H9 (cell line): ENCODE measurements around the gene KLK3. TPM values are rescaled to one million over a fixed set of nuclear protein-coding genes. Genes with fewer than 3 reads are reported as not detected.

Experiments
- DNase-seq: peaks from one replicate; pipeline ENCODE4 v3.0.0-alpha.2; 2017
- H2AFZ ChIP-seq: one replicate; pipeline ENCODE4 v1.6.1; 2013; ENCODE audit warnings: mild to moderate bottlenecking, low read length, control low read depth, moderate library complexity
- H2AK5ac ChIP-seq: 2 replicates; pipeline ENCODE4 v1.6.1; 2013; ENCODE audit warnings: low read length, control low read depth, mixed read lengths; ENCODE audit not compliant: insufficient read length
- H2BK120ac ChIP-seq: one replicate; pipeline ENCODE4 v1.6.1; 2013; ENCODE audit warnings: low read depth, mild to moderate bottlenecking, low read length, control low read depth, inconsistent platforms; ENCODE audit not compliant: poor library complexity, severe bottlenecking
- H2BK12ac ChIP-seq: 2 replicates; pipeline ENCODE4 v1.6.1; 2013; ENCODE audit warnings: low read length, control low read depth, mixed read lengths, low read depth; ENCODE audit not compliant: insufficient read length
- H2BK15ac ChIP-seq: 2 replicates; pipeline ENCODE4 v1.6.1; 2013; ENCODE audit warnings: low read depth, low read length, control low read depth
- H2BK20ac ChIP-seq: one replicate; pipeline ENCODE4 v1.6.1; 2013; ENCODE audit warnings: low read depth, mild to moderate bottlenecking, low read length, control low read depth, inconsistent platforms; ENCODE audit not compliant: poor library complexity, severe bottlenecking
- H2BK5ac ChIP-seq: 2 replicates; pipeline ENCODE4 v1.6.1; 2013; ENCODE audit warnings: low read length, control low read depth, mixed read lengths; ENCODE audit not compliant: insufficient read length
- H3K14ac ChIP-seq: 2 replicates; pipeline ENCODE4 v1.6.1; 2013; ENCODE audit warnings: low read length, control low read depth; ENCODE audit not compliant: insufficient read depth
- H3K18ac ChIP-seq: 2 replicates; pipeline ENCODE4 v1.6.1; 2013; ENCODE audit warnings: low read depth, mild to moderate bottlenecking, mixed read lengths, low read length, control low read depth; ENCODE audit not compliant: insufficient read length
- H3K23ac ChIP-seq: 2 replicates; pipeline ENCODE4 v1.6.1; 2013; ENCODE audit warnings: low read length, control low read depth, mixed read lengths, low read depth; ENCODE audit not compliant: insufficient read length
- H3K23me2 ChIP-seq: 2 replicates; pipeline ENCODE4 v1.6.1; 2013; ENCODE audit warnings: low read depth, mild to moderate bottlenecking, mixed read lengths, low read length, control low read depth; ENCODE audit not compliant: insufficient read length, poor library complexity, severe bottlenecking
- H3K27ac ChIP-seq: 2 replicates; pipeline ENCODE4 v1.5.1; 2013; ENCODE audit warnings: low read length, control low read depth, mixed read lengths, low read depth; ENCODE audit not compliant: insufficient read length
- H3K27me3 ChIP-seq: 2 replicates; pipeline ENCODE4 v1.6.1; 2013; ENCODE audit warnings: low read length, control low read depth, inconsistent platforms; ENCODE audit not compliant: insufficient read depth
- H3K4ac ChIP-seq: 2 replicates; pipeline ENCODE4 v1.6.1; 2013; ENCODE audit warnings: low read depth, mild to moderate bottlenecking, control low read depth, inconsistent platforms, low read length, moderate library complexity
- H3K4me1 ChIP-seq: 2 replicates; pipeline ENCODE4 v1.6.1; 2013; ENCODE audit warnings: low read length, control low read depth, inconsistent platforms; ENCODE audit not compliant: insufficient read depth
- H3K4me2 ChIP-seq: 2 replicates; pipeline ENCODE4 v1.6.1; 2013; ENCODE audit warnings: low read length, control low read depth, mixed read lengths; ENCODE audit not compliant: insufficient read length, insufficient read depth
- H3K56ac ChIP-seq: 2 replicates; pipeline ENCODE4 v1.6.1; 2013; ENCODE audit warnings: low read depth, mild to moderate bottlenecking, mixed read lengths, low read length, control low read depth; ENCODE audit not compliant: insufficient read length
- H3K79me1 ChIP-seq: 2 replicates; pipeline ENCODE4 v1.6.1; 2013; ENCODE audit warnings: low read depth, mild to moderate bottlenecking, moderate library complexity, low read length, control low read depth, inconsistent platforms; ENCODE audit not compliant: insufficient read depth, poor library complexity, severe bottlenecking
- H3K79me2 ChIP-seq: 2 replicates; pipeline ENCODE4 v1.6.1; 2013; ENCODE audit warnings: low read length, control low read depth, inconsistent platforms; ENCODE audit not compliant: insufficient read depth
- H3K9ac ChIP-seq: 2 replicates; pipeline ENCODE4 v1.6.1; 2013; ENCODE audit warnings: low read length, control low read depth, mixed read lengths; ENCODE audit not compliant: insufficient read length; ENCODE audit errors: extremely low read depth
- H3K9me3 ChIP-seq: one replicate; pipeline ENCODE4 v1.6.1; 2013; ENCODE audit warnings: low read depth, low read length, inconsistent platforms; ENCODE audit not compliant: control insufficient read depth
- H3T11ph ChIP-seq: one replicate; pipeline ENCODE4 v1.6.1; 2013; ENCODE audit warnings: mild to moderate bottlenecking, low read length, control low read depth, inconsistent platforms
- H4K20me1 ChIP-seq: one replicate; pipeline ENCODE4 v1.6.1; 2013; ENCODE audit not compliant: control insufficient read depth, insufficient read length, insufficient read depth
- H4K5ac ChIP-seq: 2 replicates; pipeline ENCODE4 v1.6.1; 2013; ENCODE audit warnings: low read depth, mild to moderate bottlenecking, mixed read lengths, low read length, control low read depth; ENCODE audit not compliant: insufficient read length
- H4K8ac ChIP-seq: replicated peaks from 2 replicates; pipeline ENCODE4 v1.6.1; 2013; ENCODE audit warnings: low read length, control low read depth, mixed read lengths, low read depth; ENCODE audit not compliant: insufficient read length
- H4K91ac ChIP-seq: 2 replicates; pipeline ENCODE4 v1.6.1; 2013; ENCODE audit warnings: low read depth, mild to moderate bottlenecking, moderate library complexity, mixed read lengths, low read length, control low read depth; ENCODE audit not compliant: insufficient read length
- H3K27ac Mint-ChIP-seq, 3 experiments: 2 replicates in 2 of 3; 3 replicates in 1 of 3; pipeline ENCODE4 v1.8.0; 2020 to 2021; ENCODE audit warnings: mixed read lengths in 3 of 3, mild to moderate bottlenecking in 1 of 3, moderate library complexity in 1 of 3
- H3K27me3 Mint-ChIP-seq: 2 replicates; pipeline ENCODE4 v1.8.0; 2021; ENCODE audit warnings: low read depth, mild to moderate bottlenecking, moderate library complexity, mixed read lengths
- H3K36me3 Mint-ChIP-seq, 3 experiments: 2 replicates in 2 of 3; 3 replicates in 1 of 3; pipeline ENCODE4 v1.8.0; 2020 to 2021; ENCODE audit warnings: low read depth in 3 of 3, mixed read lengths in 3 of 3; ENCODE audit not compliant: insufficient read depth in 1 of 3
- H3K4me1 Mint-ChIP-seq, 2 experiments: 2 replicates each; pipeline ENCODE4 v1.8.0; 2020; ENCODE audit warnings: mixed read lengths in 2 of 2
- H3K4me3 Mint-ChIP-seq, 2 experiments: 2 replicates in 1 of 2; 3 replicates in 1 of 2; pipeline ENCODE4 v1.8.0; 2020 to 2021; ENCODE audit warnings: mild to moderate bottlenecking in 2 of 2, mixed read lengths in 2 of 2, moderate library complexity in 1 of 2
- H3K9me3 Mint-ChIP-seq, 2 experiments: 2 replicates in 1 of 2; 3 replicates in 1 of 2; pipeline ENCODE4 v1.8.0; 2020; ENCODE audit warnings: mild to moderate bottlenecking in 2 of 2, mixed read lengths in 2 of 2, moderate library complexity in 1 of 2
- WGBS: extraction: QIAGEN DNeasy Blood & Tissue Kit; methylation state at CpG from one replicate; pipeline ENCODE4 v1.1.7; 2013; ENCODE audit warnings: missing lambda C conversion rate, low lambda C conversion rate, mixed read lengths; ENCODE audit not compliant: insufficient read length; ENCODE audit errors: extremely low coverage; 5-methylcytosine and 5-hydroxymethylcytosine counted together
- total RNA-seq: library from RNA; stranded (reverse); gene quantifications from 2 replicates; pipeline ENCODE4 v1.2.1, GENCODE V29; 2021
- TF ChIP-seq, protein P1 (sequence below): fragments of 200-600 bp; sonication (generic); conservative IDR thresholded peaks from 3 replicates; pipeline ENCODE4 v1.8.0; 2021; ENCODE audit warnings: antibody characterized with exemption, mild to moderate bottlenecking

The KLK3 gene
- total RNA-seq, 1 experiment from 2014 or later, result not detected

DNA sequence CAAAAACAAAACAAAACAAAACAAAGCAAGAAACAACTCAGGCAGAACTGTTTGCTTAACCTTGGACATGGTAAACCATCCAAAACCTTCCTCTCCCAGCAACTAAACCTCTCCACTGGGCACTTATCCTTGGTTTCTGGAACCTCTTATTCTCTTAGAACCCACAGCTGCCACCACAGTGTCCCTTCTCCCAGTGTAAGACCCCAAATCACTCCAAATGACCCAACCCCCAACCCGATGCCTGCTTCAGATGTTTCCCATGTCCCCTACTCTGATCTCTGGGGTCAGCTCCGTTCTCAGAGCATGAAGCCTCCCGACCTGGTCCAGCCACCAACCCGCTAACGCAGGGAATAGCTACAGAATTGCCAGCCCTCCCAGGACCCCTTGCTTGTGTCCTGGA, 19.5 kb downstream of the KLK3 start:
- Histone ChIP-seq H3K9ac (no peak overlapping the region), H3K4me1 (no peaks in the 10 kb centered on the region; the same call in 1 of the 2 replicates), H2BK120ac (no peak overlapping the region), H3K9me3 (no peaks in the 10 kb centered on the region), H2BK12ac (no peak overlapping the region), H3K79me1 (no peaks in the 10 kb centered on the region), H3K14ac (no peak overlapping the region), H2AFZ (no peak overlapping the region), H2BK20ac (no peak overlapping the region), H3K56ac (no peak overlapping the region), H2BK15ac (no peak overlapping the region), H3T11ph (no peak overlapping the region), H3K18ac (no peak overlapping the region), H3K4me2 (no peak overlapping the region), H3K4ac (no peak overlapping the region), H4K20me1 (no peaks in the 10 kb centered on the region), H4K91ac (no peak overlapping the region), H2BK5ac (no peak overlapping the region), H2AK5ac (no peak overlapping the region), H3K23me2 (no peaks in the 10 kb centered on the region), H3K23ac (no peak overlapping the region), H4K5ac (no peak overlapping the region), H3K27me3 (peaks cover 3% of the 10 kb centered on the region; the same call in 1 of the 2 replicates), H3K79me2 (no peaks in the 10 kb centered on the region), H3K27ac (no peak overlapping the region), H4K8ac (no peak overlapping the region)
- no peaks in the 10 kb centered on the region; a peak in 2 of 5 replicates for H3K9me3 Mint-ChIP-seq
- H3K36me3 Mint-ChIP-seq, result no peaks in the 10 kb centered on the region
- H3K4me3 Mint-ChIP-seq, result no peak overlapping the region
- no peak for DNase-seq
- no peak overlapping the region for H3K27ac Mint-ChIP-seq
- TF ChIP-seq, protein P1, sequence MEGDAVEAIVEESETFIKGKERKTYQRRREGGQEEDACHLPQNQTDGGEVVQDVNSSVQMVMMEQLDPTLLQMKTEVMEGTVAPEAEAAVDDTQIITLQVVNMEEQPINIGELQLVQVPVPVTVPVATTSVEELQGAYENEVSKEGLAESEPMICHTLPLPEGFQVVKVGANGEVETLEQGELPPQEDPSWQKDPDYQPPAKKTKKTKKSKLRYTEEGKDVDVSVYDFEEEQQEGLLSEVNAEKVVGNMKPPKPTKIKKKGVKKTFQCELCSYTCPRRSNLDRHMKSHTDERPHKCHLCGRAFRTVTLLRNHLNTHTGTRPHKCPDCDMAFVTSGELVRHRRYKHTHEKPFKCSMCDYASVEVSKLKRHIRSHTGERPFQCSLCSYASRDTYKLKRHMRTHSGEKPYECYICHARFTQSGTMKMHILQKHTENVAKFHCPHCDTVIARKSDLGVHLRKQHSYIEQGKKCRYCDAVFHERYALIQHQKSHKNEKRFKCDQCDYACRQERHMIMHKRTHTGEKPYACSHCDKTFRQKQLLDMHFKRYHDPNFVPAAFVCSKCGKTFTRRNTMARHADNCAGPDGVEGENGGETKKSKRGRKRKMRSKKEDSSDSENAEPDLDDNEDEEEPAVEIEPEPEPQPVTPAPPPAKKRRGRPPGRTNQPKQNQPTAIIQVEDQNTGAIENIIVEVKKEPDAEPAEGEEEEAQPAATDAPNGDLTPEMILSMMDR, result no peak
- WGBS, result no CpG with 5 or more reads among the region's 5 CpGs
- H3K27me3 Mint-ChIP-seq, result peaks cover 41% of the 10 kb centered on the region
- H3K4me1 Mint-ChIP-seq, result peaks cover 4 to 10% of the 10 kb centered on the region in 2 experiments; a peak in 2 of 4 replicates
